AML-193 (cell line): ENCODE results near the gene ANGPTL4.
"Not testable (repeated sequence)": the region's sequence is repeated elsewhere in the genome, so short reads cannot be mapped to it uniquely, and the experiment has no call there.

Experiments
- DNase-seq, 2 experiments: peaks; one replicate each; lab custom pipeline; 2025; lab: John Stamatoyannopoulos, UW

ANGPTL4 gene

DNA sequence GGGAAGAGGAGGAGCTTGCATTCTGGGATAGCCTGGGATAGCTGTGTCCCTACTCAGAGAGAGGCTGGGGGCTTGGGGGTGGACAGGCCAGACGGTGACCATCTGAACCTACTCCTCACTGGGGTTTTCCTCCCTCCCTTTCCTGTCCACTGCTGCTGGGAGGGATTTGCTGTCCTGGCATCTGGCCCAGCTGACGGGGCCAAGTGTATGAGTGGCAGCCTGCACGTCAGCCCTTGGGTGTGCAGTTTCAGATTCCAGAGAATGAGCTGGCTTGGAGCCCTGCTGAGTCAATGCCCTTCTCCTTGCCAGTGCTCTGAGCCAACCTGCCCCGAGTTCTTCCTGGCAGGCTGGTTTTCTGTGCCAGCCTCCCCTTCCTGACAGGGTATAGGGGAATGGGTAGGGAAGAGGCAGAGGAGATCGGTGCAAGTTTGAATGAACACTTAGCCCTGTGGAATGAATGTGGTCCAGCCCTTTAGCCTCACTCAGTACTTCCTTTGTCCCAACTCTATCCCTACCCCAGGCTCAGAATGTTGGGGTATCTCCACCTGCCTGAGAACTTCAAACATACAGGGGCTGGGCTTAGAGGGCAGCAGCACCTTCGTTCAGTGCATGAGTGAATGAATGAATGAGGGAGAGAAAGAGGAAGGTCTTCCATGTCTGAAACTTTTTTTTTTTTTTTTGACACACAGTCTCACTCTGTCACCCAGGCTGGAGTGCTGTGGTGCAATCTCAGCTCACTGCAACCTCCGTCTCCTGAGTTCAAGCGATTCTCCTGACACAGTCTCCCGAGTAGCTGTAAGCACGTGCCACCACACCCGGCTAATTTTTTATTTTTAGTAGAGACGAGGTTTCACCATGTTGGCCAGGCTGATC is 1.8 kb upstream of the ANGPTL4 start:
- no peak for DNase-seq

DNA sequence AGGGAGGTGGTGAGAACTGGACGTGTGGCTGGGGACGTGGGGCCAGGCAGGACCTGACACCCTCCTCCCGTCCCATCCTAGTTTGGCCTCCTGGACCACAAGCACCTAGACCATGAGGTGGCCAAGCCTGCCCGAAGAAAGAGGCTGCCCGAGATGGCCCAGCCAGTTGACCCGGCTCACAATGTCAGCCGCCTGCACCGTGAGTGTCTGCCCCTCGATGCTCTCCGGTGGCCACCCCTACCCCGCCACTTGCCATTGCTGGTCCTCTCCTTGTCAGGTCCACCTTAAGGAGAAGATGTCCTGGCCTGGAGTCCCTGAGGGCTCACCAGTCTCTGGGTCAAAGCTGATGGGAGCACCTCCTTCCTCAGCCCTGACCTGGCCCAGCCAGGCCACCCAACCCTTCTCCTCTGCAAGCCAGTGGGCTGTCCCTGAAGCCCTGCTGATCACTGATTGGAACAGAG is 2.2 kb downstream of the ANGPTL4 start:
- no peak for DNase-seq

DNA sequence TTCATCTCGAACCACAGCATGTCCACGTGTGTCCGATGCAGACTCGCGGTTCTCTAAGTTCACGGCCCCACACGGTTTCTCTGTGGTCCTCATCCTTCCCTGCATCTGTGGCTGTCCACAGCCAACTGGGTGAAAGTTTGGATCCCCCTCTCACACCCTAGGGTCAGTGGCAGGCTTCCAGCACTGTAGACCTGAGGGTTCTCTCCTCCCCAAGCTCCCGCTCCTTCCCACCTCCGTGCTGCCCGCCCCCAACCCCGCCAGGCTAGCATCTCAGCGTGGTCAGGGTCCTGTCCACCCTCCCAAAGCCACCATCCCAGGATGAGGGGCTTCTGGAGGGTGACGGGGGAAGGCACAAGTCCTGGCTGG is 3.0 kb downstream of the ANGPTL4 start:
- DNase-seq: no peak

DNA sequence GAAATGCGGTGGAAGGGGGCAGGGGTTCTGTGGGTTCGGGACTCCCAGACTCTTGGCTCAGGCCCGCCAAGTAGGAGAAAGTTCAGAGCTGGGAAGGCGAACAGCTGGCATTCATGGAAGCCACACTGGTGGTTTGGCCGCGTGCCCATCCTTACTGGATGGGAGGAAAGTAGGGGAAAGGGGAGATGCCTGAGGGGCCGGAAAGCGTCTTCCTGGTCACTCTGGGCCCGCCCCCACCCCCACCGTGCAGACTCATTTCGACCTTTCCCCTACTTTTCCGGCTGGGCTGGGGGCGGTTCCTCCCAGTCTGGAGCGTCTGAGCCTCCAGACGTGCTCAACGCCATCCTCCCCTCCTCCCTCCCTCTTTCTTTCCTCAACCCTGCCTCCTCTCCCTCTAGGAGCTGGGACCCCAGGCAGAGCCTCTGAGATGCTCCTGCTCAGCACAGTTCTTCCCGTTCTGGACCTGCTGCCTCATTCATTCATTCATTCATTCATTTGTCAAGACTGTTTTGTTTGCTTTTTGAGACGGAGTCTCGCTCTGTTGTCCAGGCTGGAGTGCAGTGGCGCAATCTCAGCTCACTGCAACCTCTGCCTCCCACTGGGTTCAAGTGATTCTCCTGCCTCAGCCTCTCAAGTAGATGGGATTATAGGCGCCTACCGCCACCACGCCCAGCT is 3.5 kb downstream of the ANGPTL4 start:
- DNase-seq: no peak

DNA sequence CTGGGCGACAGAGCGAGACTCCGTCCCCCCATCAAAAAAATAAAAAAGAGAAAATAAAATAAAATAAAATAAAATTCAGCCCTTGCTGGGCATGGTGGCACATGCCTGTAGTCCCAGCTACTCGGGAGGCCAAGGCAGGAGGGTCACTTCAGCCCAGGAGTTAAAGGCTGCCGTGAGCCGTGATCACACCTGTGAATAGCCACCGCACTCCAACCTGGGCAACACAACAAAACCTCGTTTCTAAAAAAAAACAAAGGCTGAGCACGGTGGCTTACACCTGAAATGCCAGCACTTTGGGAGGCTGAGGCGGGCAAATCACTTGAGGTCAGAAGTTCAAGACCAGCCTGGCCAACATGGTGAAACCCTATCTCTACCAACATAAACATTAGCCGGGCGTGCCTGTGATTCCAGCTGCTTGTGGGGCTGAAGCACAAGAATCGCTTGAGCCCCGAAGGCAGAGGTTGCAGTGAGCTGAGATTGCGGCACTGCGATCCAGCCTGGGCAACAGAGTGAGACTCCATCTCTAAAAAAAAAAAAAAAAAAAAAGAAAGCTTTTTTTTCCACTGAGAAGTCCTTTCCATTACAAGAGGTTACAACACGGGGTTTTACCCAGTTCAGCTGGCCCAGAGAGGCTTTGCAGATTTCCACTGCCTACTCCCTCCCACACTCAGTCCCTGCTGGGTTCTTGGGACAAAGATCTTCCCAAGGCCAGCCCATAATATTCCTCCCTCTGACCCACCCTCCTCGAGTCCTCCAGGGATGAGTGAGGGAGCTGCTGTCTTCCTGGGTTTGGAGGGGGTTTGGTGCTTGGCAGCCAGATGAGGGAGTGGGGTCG is 6.4 kb downstream of the ANGPTL4 start:
- no peak for DNase-seq

DNA sequence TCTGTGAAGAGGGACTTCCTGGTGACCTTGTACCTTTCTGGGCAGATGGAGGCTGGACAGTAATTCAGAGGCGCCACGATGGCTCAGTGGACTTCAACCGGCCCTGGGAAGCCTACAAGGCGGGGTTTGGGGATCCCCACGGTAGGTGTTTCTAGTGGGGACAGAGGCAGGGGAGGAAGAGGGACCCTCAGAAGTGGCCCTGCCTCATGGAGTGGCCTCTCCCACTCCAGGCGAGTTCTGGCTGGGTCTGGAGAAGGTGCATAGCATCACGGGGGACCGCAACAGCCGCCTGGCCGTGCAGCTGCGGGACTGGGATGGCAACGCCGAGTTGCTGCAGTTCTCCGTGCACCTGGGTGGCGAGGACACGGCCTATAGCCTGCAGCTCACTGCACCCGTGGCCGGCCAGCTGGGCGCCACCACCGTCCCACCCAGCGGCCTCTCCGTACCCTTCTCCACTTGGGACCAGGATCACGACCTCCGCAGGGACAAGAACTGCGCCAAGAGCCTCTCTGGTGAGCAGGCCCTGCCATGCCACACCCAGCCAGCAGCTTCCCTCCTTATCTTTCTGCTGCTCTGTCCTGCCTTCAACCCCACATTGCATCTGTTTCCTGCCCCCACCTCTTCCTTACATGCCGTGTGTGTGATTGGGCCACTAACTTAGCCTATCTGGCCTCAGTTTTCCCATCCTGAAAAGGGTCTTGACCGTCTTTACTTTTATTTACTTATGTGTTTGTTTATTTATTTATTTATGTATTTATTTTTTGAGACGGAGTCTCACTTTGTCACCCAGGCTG is 7.3 kb downstream of the ANGPTL4 start:
- no peak for DNase-seq

DNA sequence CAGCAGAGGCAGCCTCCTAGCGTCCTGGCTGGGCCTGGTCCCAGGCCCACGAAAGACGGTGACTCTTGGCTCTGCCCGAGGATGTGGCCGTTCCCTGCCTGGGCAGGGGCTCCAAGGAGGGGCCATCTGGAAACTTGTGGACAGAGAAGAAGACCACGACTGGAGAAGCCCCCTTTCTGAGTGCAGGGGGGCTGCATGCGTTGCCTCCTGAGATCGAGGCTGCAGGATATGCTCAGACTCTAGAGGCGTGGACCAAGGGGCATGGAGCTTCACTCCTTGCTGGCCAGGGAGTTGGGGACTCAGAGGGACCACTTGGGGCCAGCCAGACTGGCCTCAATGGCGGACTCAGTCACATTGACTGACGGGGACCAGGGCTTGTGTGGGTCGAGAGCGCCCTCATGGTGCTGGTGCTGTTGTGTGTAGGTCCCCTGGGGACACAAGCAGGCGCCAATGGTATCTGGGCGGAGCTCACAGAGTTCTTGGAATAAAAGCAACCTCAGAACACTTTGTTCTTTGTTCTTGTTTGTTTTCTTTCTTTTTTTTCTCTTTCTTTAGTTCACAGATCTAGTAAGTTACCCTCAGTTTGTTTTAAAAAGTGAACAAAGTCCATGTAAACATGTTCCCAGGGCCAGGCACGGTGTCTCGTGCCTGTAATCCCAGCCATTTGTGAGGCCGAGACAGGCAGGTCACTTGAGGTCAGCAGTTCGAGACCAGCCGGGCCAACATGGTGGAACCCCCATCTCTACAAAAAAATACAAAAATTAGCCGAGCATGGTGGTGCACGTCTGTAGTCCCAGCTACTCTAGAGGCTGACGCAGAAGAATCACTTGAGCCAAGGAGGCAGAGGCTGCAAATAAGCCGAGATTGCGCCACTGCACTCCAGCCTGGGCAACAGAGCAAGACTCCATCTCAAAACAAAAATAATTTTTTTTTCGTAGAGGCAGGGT is 10.2 kb downstream of the ANGPTL4 start:
- DNase-seq: no peak

DNA sequence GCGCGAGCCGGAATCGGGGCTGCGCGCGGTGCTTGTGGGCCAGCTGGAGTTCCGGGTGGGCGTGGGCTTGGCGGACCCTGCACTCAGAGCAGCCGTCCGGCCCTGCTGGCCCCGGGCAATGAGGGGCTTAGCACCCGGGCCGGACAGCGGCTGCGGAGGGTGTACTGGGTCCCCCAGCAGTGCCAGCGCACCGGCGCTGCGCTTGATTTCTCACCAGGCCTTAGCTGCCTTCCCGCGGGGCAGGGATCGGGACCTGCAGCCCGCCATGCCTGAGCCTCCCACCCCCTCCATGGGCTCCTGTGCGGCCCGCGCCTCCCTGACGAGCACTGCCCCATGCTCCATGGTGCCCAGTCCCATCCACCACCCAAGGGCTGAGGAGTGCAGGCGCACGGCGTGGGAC is 11.8 kb downstream of the ANGPTL4 start:
- DNase-seq: not testable (repeated sequence)

DNA sequence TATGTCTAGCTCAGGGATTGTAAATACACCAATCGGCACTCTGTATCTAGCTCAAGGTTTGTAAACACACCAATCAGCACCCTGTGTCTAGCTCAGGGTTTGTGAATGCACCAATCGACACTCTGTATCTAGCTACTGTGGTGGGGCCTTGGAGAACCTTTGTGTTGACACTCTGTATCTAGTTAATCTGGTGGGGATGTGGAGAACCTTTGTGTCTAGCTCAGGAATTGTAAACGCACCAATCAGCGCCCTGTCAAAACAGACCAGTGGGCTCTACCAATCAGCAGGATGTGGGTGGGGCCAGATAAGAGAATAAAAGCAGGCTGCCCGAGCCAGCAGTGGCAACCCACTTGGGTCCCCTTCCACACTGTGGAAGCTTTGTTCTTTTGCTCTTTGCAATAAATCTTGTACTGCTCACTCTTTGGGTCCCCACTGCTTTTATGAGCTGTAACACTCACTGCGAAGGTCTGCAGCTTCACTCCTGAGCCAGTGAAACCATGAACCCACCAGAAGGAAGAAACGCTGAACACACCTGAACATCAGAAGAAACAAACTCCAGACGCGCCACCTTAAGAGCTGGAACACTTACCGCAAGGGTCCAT is 12.5 kb downstream of the ANGPTL4 start:
- not testable (repeated sequence) for DNase-seq

DNA sequence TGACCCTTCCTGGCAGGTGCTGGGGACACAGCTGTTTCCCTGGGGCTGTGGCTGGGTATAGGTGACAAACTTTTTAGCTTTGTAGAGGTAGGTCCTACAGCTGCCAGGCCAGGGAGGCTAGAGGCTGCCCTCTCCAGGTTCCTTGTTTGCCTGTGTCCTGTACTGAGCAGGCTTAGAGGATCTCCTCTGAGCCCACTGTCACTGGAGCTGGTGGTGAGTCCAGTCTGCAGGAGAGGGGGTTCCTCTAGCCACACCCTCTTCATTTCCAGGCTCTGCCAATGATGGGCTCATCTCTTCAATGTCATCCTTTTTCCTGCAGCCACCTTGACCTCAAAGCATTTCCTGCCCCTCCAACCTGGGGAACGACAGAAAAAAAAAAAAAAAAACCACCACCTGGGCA is 13.6 kb downstream of the ANGPTL4 start:
- no peak for DNase-seq

DNA sequence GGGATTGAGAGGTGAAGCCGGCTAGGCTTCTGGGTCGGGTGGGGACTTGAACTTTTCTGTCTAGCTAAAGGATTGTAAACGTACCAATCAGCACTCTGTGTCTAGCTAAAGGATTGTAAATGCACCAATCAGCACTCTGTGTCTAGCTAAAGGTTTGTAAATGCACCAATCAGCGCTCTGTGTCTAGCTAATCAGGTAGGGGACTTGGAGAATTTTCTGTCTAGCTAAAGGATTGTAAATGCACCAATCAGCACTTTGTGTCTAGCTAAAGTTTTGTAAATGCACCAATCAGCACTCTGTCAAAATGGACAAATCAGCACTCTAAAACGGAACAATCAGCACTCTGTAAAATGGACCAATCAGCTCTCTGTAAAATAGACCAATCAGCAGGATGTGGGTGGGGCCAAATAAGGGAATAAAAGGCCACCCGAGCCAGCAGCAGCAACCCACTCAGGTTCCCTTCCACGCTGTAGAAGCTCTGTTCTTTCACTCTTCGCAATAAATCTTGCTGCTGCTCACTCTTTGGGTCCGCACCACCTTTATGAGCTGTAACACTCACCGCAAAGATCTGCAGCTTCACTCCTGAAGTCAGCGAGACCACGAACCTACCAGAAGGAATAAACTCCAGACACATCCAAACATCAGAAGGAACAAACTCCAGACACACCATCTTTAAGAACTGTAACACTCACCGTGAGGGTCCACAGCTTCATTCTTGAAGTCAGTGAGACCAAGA is 15.4 kb downstream of the ANGPTL4 start:
- DNase-seq: not testable (repeated sequence)

DNA sequence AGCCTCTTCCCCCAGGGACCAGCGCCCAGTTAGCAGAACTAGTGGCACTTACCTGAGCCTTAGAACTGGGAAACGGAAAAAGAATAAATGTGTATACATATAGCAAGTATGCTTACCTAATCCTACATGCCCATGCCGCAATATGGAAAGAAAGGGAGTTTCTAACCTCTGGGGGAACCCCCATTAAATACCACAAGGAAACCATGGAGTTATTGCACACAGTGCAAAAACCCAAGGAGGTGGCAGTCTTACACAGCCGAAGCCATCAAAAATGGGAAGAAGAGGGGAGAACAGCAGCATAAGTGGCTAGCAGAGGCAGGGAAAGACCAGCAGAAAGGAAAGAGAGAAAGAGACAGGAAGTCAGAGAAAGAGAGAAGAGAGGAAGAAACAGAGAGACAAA is 20.6 kb downstream of the ANGPTL4 start:
- not testable (repeated sequence) for DNase-seq

DNA sequence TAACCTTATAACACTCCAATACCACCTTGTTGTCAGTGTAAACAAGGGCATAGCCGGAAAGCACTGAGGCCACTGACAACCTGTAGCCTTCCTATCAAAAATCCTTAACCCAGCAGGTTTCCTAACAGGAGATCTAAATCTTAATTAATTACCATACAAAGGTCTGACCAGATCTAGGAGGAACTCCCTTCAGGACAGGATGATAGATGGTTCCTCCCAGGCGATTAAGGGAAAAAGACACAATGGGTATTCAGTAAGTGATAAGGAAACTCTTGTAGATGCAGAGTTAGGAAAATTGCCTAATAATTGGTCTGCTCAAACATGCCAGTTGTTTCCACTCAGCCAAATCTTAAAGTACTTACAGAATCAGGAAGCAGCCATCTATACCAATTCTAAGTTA is 21.1 kb downstream of the ANGPTL4 start:
- not testable (repeated sequence) for DNase-seq

DNA sequence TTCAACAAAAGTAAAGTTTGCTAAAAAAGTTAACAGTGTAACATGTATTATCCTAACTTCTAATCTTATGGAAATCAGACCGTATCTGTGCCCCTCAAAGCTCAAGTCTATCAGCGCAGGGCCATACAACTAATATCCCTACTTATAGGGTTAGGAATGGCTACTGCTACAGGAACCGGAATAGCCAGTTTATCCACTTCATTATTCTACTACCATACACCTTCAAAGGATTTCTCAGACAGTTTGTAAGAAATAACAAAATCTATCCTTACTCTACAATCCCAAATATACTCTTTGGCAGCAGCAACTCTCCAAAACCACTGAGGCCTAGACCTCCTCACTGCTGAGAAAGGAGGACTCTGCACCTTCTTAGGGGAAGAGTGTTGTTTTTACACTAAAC is 21.6 kb downstream of the ANGPTL4 start:
- not testable (repeated sequence) for DNase-seq

DNA sequence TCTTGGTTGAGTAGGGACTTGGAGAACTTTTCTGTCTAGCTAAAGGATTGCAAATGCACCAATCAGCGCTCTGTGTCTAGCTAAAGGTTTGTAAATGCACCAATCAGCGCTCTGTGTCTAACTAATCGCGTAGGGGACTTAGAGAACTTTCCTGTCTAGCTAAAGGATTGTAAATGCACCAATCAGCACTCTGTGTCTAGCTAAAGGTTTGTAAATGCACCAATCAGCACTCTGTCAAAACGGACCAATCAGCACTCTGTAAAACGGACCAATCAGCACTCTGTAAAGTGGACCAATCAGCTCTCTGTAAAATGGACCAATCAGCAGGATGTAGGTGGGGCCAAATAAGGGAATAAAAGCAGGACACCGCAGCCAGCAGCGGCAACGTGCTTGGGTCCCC is 22.5 kb downstream of the ANGPTL4 start:
- DNase-seq: not testable (repeated sequence)

DNA sequence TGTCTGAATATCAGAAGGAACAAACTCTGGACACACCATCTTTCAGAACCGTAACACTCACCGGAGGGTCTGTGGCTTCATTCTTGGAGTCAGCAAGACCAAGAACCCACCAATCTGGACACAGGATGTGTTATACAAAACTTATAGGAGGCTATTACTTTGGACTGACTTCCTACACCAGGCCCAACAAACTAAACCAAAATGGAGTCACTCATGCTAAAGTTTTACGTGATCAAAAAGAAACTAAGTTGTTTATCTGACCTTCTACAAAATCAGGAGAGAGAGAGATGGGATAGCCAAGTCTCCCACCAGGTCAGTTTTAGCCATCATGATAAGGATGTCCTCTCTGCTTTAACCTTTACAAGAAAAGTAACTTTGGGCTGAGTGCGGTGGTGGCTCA is 23.0 kb downstream of the ANGPTL4 start:
- DNase-seq: no peak

DNA sequence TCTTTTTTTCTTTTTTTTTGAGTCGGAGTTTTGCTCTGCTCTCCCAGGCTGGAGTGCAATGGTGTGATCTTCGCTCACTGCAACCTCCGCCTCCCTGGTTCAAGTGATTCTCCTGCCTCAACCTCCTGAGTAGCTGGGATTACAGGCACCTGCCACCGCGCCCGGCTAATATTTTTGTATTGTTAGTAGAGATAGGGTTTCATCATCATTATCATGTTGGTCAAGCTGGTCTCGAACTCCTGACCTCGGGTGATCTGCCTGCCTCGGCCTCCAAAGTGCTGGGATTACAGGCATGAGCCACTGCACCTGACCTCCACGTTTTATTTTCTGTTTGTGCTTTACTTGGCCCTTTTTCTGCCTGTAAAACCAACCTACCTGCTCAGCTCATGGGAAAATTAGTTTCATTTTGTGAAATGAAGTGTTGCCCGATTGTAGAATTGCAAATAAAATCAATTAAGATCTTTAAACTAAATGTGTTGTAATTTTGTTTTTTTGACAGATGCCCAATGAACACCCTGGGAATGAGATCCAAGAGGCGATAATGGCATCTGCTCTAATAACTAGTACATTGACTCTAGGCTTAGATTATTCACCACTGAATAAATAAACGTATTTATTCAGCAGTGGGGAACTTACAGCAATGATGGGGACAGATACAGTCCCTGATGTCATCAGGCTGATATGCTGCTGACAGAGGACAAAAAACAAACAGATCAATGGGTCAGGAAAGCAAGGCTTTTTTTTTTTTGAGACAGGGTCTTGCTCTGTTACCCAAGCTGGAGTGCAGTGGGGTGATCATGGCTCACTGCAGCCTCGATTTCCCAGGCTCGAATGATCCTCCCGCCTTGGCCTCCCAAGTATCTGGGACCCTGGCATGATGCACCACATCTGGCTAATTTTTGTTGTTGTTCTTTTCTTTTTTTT is 24.0 kb downstream of the ANGPTL4 start:
- no peak for DNase-seq

DNA sequence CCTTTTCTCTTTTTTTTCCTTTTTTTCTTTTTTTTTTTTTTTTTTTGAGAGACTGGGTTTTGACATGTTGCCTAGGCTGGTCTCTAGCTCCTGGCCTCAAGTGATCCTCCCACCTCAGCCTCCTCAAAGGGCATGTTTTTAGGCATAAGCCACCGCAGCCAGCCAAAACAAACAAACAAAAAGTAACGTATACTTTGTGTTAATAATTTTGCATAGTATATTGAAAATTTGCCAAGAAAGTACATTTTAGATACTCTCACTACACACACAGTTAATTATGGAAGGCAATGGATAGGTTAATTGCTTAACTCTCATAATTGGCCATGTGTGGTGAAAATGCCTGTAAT is 24.6 kb downstream of the ANGPTL4 start:
- no peak for DNase-seq
